NCI-H510A treated with DMSO at 0.1 percent for 48 hours (cell line): ENCODE data around the gene NPAS1.

ENCODE experiments used
- DNase-seq: peaks from one replicate; lab custom pipeline; 2025; lab: John Stamatoyannopoulos, UW

Gene NPAS1

DNA sequence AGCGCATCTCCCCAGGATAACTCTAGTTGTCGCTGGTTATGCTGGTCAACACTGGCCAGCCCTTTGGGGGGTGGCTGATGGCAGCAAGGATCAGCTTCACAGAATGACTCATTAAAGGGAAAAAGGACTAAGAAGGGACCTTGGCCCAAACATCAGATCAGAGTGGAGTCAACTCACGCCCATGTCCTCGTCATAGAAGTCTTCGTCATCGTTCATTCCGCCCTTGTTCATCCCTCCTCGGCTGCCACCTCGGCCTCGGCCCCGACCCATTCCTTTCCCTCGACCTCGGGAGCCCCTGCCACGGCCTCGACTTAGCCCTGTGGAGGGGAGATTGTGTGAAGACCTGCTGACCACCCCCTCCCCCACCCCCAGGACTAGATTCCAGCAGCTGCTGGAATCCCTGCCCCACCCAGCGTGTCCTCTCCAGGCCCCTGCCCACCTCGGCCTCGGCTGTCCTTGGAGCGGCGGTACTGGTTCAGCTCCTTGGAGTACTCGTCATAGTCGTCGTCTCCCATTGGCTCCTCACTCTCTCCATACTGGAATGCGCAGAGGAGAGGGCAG is 65.3 kb downstream of the NPAS1 start:
- DNase-seq: no peak

DNA sequence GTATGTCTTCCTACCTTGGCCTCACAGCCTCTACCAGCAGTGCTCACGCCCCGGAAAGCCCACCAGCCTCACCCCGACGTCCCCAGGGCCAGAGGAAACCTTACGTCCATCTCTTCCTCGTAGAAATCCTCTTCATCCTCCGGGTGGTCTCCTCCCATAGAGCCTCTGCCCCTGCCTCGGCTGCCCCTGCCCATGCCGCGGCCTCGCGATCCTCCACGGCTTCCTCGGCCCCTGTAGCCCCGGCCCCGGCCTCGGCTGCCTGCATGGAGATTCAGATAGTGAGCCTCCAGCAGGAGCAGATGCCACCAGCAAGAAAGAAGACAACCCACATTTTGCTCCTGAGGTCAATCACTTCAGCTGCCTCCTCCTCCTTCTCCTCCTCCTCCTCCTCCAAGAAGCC is 66.6 kb downstream of the NPAS1 start:
- no peak for DNase-seq

DNA sequence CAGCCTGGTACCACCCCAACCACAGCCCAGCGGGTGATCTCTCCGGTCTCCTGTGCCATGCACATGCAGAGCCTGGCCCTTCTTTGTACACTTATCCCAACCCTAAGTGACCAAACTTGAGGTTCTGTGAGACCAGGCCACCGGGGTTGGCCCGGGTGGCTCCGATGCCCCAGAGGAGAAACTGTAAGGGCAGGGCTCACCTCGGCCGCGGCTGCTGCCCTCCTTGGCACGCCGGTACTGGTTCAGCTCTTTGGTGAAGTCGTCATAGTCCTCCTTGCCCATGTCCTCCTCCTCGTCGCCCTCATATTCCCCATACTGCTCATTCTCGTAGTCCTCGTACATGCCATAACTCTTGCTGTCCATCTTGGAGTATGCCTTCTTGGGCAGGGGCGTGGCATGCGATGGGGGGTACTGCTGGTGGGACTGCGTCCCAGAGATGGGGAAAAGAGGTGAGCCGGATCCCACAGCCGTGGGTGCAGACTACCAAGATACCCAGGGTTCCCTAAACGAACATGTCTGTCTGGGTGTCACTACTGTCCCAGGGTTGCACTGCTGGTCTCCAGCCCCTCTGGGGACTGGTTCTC is 70.2 kb downstream of the NPAS1 start:
- DNase-seq: no peak

DNA sequence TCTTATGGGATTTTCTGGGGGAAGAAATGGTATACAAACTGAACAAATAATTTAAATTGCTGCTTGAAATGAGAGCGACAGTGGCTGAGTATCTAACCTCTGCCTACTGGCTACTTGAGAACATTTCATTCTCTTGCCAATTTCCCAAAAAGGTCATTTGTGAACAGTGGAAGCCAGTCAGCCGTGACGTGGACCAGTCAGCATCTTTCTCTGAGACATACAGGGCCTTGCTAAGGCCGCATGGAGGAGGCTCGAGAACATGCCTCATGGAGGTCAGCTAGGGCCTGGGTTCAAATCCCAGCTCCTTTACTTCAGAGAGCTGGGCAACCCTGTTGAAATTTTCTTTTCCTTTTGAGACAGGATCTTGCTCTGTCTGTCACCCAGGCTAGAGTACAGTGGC is 73.6 kb downstream of the NPAS1 start:
- no peak for DNase-seq

DNA sequence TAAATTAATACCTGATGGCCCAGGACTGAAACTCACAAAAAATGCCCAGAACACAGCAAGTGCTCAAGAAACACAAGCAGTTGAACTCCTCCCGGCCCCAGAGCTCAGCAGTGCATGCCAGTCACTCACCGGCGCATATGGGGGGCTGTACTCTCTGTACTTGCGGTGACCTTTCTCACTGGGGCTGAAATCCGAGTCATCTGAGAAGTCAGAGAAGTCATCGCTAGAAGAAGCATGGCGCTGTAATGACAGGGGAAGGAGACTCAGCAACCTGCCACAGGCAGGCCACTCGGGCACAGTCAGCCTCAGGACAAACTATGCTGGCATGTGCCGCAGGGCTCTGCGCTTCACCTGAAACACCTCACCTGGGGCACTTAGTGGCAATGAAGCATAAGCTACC is 74.2 kb downstream of the NPAS1 start:
- DNase-seq: no peak

DNA sequence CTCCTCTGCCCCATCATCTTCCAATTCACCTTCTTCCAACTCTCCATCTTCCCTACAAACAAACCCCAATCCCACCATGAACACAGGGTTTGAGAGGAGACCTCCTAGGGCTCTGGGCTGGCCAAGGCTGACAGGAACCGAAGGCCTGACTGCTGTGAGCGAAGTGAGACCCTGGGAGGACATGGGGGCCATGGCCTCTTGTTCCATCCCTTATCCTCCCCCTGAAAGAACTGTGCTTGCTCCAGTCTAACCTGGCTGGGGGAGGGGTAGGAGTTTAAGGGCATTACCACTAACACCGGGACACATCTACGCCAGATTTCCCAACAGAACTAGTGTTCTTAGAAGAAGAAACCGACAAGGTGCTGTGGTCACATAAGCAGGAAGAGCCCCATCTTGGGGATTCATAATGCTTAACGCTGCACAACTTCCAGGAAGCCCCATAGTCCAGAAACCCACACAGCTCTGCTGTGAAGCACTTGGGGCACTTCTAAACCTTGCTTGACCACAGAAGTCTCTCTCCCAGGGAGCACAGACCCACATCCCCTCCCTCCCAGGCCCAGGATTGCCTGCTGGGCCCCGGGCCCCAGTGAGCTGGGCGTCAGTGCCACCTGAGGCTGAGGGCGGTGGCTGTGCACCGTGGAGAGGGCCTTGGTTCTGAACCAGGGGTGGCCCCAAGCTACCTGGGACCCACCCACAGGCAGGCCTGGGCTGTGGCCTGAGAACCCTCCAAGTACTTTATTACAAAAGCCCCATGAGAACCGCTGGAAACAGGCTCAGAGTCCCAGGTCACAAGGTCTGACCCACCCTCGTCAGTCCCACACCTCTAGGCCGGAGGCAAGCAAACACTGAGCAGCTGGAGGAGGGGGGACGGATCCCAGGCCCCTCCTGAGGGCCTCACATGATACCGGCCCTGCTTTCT is 75.2 kb downstream of the NPAS1 start:
- no peak for DNase-seq
